Fibroblast of the aortic adventitia (primary cell): Measurements from ENCODE around the gene SAFB. TPM values are rescaled to one million over a fixed set of nuclear protein-coding genes. Genes with fewer than 3 reads are reported as not detected.

Source experiments
- DNase-seq: peaks from one replicate; pipeline ENCODE4 v3.0.0-alpha.2; 2010; ENCODE audit warnings: low read depth
- H3K4me3 ChIP-seq: 2 replicates; pipeline ENCODE4 v1.5.1; 2011; ENCODE audit warnings: low read depth, mild to moderate bottlenecking, control low read depth, low read length, moderate library complexity
- CTCF ChIP-seq: IDR thresholded peaks from 2 replicates; pipeline ENCODE4 v1.5.1; 2011; ENCODE audit warnings: mild to moderate bottlenecking, low read length, control low read depth, inconsistent platforms; ENCODE audit not compliant: insufficient read depth
- total RNA-seq: library from RNA; depleted of rRNA; stranded (reverse); fragments of >200 nt; gene quantifications from 2 replicates; pipeline ENCODE4 v1.2.3, GENCODE V29; 2012; ENCODE audit warnings: low replicate concordance

The SAFB gene
- total RNA-seq, 1 donor = 43.5 TPM

DNA sequence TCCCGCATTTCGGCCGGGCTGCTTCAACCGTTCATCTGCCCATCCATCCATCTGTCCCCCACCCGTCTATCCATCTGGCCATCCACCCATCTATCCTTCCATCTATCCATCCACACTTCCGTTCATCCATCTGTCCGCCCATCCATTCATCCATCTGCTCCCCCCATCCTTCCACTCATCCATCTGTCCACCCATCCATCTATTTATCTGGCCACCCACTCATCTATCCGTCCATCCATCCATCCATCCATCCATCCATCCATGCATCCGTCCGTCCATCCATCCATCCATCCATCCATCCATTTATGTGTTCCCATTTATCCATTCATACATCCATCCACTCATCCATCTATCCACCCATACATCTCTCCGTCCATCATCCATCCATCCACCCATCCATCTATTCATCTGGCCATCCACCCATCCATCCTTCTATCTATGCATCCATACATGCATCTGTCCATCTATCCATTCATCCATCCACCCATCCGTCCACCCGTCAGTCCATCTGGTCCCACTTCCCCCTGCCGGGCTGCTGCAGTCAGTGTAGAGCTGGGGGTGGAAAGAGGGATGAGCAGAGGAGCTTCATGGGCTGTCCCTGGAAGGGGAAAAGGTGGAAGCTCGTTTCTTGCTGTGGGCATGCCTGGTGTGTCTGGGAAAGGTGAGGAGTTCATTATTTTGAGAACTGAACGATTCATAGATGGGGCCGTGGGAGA lies 58.7 kb downstream of the SAFB start:
- H3K4me3 ChIP-seq = peak overlapping the region; percentile 94
- TF ChIP-seq CTCF = no peak
- DNase-seq = no peak

DNA sequence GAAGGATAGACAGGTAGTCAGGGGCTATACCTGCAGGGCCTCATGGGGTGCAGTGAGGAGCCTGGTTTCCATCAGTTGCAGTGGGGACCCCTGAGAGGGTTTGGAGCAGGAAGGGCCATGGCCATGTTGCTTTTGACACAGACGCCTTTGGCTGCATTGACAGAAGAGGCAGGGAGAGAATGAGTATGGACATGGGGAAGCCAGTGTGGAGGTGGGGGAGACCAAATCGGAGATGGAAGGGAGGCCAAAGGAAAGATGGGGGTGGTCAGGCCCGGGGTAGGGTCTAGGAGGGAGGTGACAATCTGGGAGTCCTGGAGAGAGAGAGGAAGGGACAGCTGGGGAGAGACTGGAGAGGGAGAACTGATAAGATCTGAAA lies 59.2 kb downstream of the SAFB start:
- TF ChIP-seq CTCF = no peak
- DNase-seq = no peak
- H3K4me3 ChIP-seq = no peak overlapping the region

GRCh38 chr19:5683177-5683886 lies 60.4 kb downstream of the SAFB start:
- DNase-seq = no peak
- TF ChIP-seq CTCF = no peak
- no peak overlapping the region for H3K4me3 ChIP-seq

- DNase-seq = no peak
- no peak for TF ChIP-seq CTCF
- no peak overlapping the region for H3K4me3 ChIP-seq
Observed at GRCh38 chr19:5684694-5685430, 62.0 kb downstream of the SAFB start.

DNA sequence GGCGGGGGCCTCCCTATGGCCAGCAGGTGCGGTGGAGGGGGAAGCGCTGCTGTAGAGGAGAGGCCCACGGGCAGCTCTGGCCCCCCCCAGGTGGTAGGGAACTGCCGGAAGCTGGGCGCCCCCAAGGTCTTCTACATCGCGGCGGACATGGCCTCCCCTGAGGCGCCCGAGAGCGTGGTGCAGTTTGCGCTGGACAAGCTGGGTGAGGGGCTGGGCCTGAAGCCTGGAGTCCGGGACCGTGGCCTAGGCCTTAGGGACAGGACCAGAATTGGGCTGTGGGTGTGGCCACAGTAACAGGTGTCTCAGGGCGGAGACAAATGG lies 63.4 kb downstream of the SAFB start:
- no peak for TF ChIP-seq CTCF
- DNase-seq = no peak
- H3K4me3 ChIP-seq = peak overlapping the region; percentile 70

DNA sequence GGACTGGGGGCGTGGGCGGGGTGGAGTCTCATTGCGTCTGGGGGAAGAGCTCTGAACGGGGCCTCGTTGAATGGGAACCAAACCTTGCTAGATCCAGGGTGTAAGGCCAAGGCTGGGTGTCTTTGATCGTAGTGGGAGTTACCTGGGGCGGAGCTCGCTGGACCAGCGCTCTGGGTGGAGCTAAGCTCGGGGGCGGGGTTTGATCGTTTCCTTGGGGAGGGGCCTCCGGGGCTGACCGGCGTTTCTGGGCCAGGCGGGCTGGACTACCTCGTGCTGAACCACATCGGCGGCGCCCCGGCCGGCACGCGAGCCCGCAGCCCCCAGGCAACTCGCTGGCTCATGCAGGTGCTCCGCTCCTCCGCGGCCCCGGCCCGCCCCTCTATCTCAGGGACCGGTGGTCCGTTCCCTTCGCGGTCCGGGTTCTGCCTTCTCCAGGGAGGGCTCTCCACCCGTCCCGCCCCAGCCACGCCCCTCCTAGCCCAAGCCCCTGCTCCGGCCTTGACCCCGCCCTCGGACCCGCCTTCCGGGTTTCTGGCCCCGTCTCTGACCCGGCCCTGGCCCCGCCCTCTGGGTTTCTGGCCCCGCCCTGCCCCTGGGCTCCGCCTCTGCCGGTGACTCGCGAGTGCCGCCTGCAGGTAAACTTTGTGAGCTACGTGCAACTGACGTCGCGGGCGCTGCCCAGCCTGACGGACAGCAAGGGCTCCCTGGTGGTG lies 63.9 kb downstream of the SAFB start:
- peak overlapping the region; percentile 70 for H3K4me3 ChIP-seq
- peak; percentile 90 for DNase-seq
- peak; percentile 90 for TF ChIP-seq CTCF
